ENCODE data around the gene UBE2L3. TPM values are rescaled to one million over a fixed set of nuclear protein-coding genes. Genes with fewer than 3 reads are reported as not detected.
A peak's percentile ranks its signal among the peaks of the same experiment; 100 is the strongest.

The UBE2L3 gene
- total and polyA plus RNA-seq, 2 experiments from 2014 or later, result 86.3 to 136 TPM

GRCh38 chr22:21632237-21632895 is 64.9 kb downstream of the UBE2L3 start, which contains the start of gene CCDC116:
Gene CCDC116, plus strand, starts transcription at chr22:21632760. Its CDS starts 422 bp downstream, at chr22:21633182.
- DNase-seq (ENCODE audit: low spot score), result peak; percentile 84
- no peak within 1 kb of the TSS for H3K4me2 ChIP-seq
- H3K79me2 ChIP-seq (replicated peaks; ENCODE audit: insufficient read depth), result peaks cover 11% of the 10 kb centered on the region
- peaks cover 25% of the 10 kb centered on the region for H3K27me3 Mint-ChIP-seq (ENCODE audit: insufficient read depth, low read depth, poor library complexity)
- ATAC-seq, result peak; percentile 11
- H3K9me3 Mint-ChIP-seq, result peaks cover 10% of the 10 kb centered on the region; the same call in 2 of the 3 replicates
- H3K9me2 ChIP-seq (ENCODE audit: insufficient read depth), result no peaks in the 10 kb centered on the region
- H3K4me1 ChIP-seq (ENCODE audit: insufficient read depth), result peaks cover 3% of the 10 kb centered on the region; the same call in 1 of the 2 replicates
- no peak within 1 kb of the TSS for H3K4me3 ChIP-seq
- no peaks in the 10 kb centered on the region for H3K27me3 ChIP-seq (ENCODE audit: insufficient read depth)
- no peaks in the 10 kb centered on the region; the same call in 1 of the 2 replicates for H3F3A ChIP-seq (replicated peaks; ENCODE audit: low read depth)
- no peak within 1 kb of the TSS for H3K27ac ChIP-seq (ENCODE audit: low read depth)
- H2AFZ ChIP-seq, result no peak within 1 kb of the TSS
- TF ChIP-seq NANOG (IDR thresholded peaks at IDR 0.05; ENCODE audit: borderline replicate concordance) (no peak), ZNF331 (CRISPR knock-in tag; IDR thresholded peaks at IDR 0.05; ENCODE audit: low read depth) (no peak), ETS1 (IDR thresholded peaks at IDR 0.05) (no peak), EZH2 (IDR thresholded peaks at IDR 0.05; ENCODE audit: low read depth, unreplicated experiment) (no peak), STAT1 (IDR thresholded peaks at IDR 0.05; ENCODE audit: unreplicated experiment) (no peak), EZH2phosphoT487 (IDR thresholded peaks at IDR 0.05; ENCODE audit: unreplicated experiment) (no peak), CTCF (conservative IDR thresholded peaks at IDR 0.05; ENCODE audit: low read depth in 2 of 2) (no peak), JUNB (IDR thresholded peaks at IDR 0.05; ENCODE audit: unreplicated experiment) (no peak), ZNF114 (CRISPR knock-in tag; IDR thresholded peaks at IDR 0.05) (no peak), REST (IDR thresholded peaks at IDR 0.05; ENCODE audit: unreplicated experiment) (no peak), POLR2AphosphoS5 (IDR thresholded peaks at IDR 0.05; ENCODE audit: low read depth) (no peak)
- H3K4me1 Mint-ChIP-seq, result peaks cover 7% of the 10 kb centered on the region
- H4K20me1 ChIP-seq (replicated peaks; ENCODE audit: insufficient read depth), result peaks cover 7% of the 10 kb centered on the region
- peaks cover 8% of the 10 kb centered on the region for H3K36me3 ChIP-seq (ENCODE audit: insufficient read depth)
- no peak within 1 kb of the TSS for H3K4me3 Mint-ChIP-seq
- H3K36me3 Mint-ChIP-seq (ENCODE audit: low read depth), result peaks cover 11% of the 10 kb centered on the region
- H3K27ac Mint-ChIP-seq, result no peak within 1 kb of the TSS
